Measurements from ENCODE around the gene CAPNS2.

CAPNS2 gene

GRCh38 chr16:55555436-55555835 lies 11.0 kb upstream of the CAPNS2 start:
- Mint-ChIP-seq H3K36me3 (ENCODE audit: low read depth) (peaks cover 69% of the 10 kb centered on the region), H3K27ac (no peak overlapping the region), H3K9me3 (no peaks in the 10 kb centered on the region), H3K27me3 (no peaks in the 10 kb centered on the region), H3K4me3 (no peak overlapping the region), H3K4me1 (ENCODE audit: low read depth) (no peaks in the 10 kb centered on the region)
- intact Hi-C loops (cut with micrococcal nuclease), result no loop called here

GRCh38 chr16:55557186-55557585 lies 9.3 kb upstream of the CAPNS2 start:
- Mint-ChIP-seq H3K36me3 (ENCODE audit: low read depth) (peaks cover 68% of the 10 kb centered on the region), H3K4me3 (no peak overlapping the region), H3K27ac (no peak overlapping the region), H3K4me1 (ENCODE audit: low read depth) (peaks cover 4% of the 10 kb centered on the region), H3K27me3 (no peaks in the 10 kb centered on the region), H3K9me3 (no peaks in the 10 kb centered on the region)
- intact Hi-C loops (cut with micrococcal nuclease), result no loop called here

GRCh38 chr16:55559233-55559632 lies 7.3 kb upstream of the CAPNS2 start:
- Mint-ChIP-seq H3K27me3 (no peaks in the 10 kb centered on the region), H3K4me3 (no peak overlapping the region), H3K9me3 (no peaks in the 10 kb centered on the region), H3K36me3 (ENCODE audit: low read depth) (peaks cover 63% of the 10 kb centered on the region), H3K27ac (no peak overlapping the region), H3K4me1 (ENCODE audit: low read depth) (peaks cover 20% of the 10 kb centered on the region)
- intact Hi-C loops (cut with micrococcal nuclease), result no loop called here

GRCh38 chr16:55559933-55560516 lies 6.5 kb upstream of the CAPNS2 start:
- Mint-ChIP-seq H3K36me3 (ENCODE audit: low read depth) (peaks cover 55% of the 10 kb centered on the region), H3K9me3 (no peaks in the 10 kb centered on the region), H3K27ac (no peak overlapping the region), H3K4me3 (no peak overlapping the region), H3K4me1 (ENCODE audit: low read depth) (peaks cover 24% of the 10 kb centered on the region), H3K27me3 (no peaks in the 10 kb centered on the region)
- intact Hi-C loops (cut with micrococcal nuclease), result no loop called here

GRCh38 chr16:55561319-55561848 lies 5.1 kb upstream of the CAPNS2 start:
- no peak overlapping the region for H3K4me3 Mint-ChIP-seq
- intact Hi-C loops (cut with micrococcal nuclease), result no loop called here
- H3K4me1 Mint-ChIP-seq (ENCODE audit: low read depth), result peaks cover 30% of the 10 kb centered on the region
- peaks cover 42% of the 10 kb centered on the region for H3K36me3 Mint-ChIP-seq (ENCODE audit: low read depth)
- no peaks in the 10 kb centered on the region for H3K9me3 Mint-ChIP-seq
- no peak overlapping the region for H3K27ac Mint-ChIP-seq
- H3K27me3 Mint-ChIP-seq, result no peaks in the 10 kb centered on the region

GRCh38 chr16:55562936-55563335 lies 3.5 kb upstream of the CAPNS2 start:
- Mint-ChIP-seq H3K9me3 (no peaks in the 10 kb centered on the region), H3K27me3 (no peaks in the 10 kb centered on the region), H3K27ac (no peak overlapping the region), H3K4me3 (no peak overlapping the region), H3K4me1 (ENCODE audit: low read depth) (peaks cover 45% of the 10 kb centered on the region), H3K36me3 (ENCODE audit: low read depth) (peaks cover 27% of the 10 kb centered on the region)
- intact Hi-C loops (cut with micrococcal nuclease), result no loop called here

- Mint-ChIP-seq H3K36me3 (ENCODE audit: low read depth) (peaks cover 20% of the 10 kb centered on the region), H3K27ac (no peak overlapping the region), H3K4me1 (ENCODE audit: low read depth) (peaks cover 53% of the 10 kb centered on the region), H3K9me3 (no peaks in the 10 kb centered on the region), H3K27me3 (no peaks in the 10 kb centered on the region), H3K4me3 (no peak overlapping the region)
- intact Hi-C loops (cut with micrococcal nuclease), result no loop called here
These were observed 2.7 kb upstream of the CAPNS2 start for GRCh38 chr16:55563797-55564196.

GRCh38 chr16:55565086-55565485 lies 1.4 kb upstream of the CAPNS2 start:
- Mint-ChIP-seq H3K27me3 (no peaks in the 10 kb centered on the region), H3K9me3 (no peaks in the 10 kb centered on the region), H3K27ac (no peak overlapping the region), H3K4me1 (ENCODE audit: low read depth) (peaks cover 62% of the 10 kb centered on the region), H3K4me3 (no peak overlapping the region), H3K36me3 (ENCODE audit: low read depth) (peaks cover 20% of the 10 kb centered on the region)
- intact Hi-C loops (cut with micrococcal nuclease), result no loop called here

- no peaks in the 10 kb centered on the region for H3K27me3 Mint-ChIP-seq
- peaks cover 57% of the 10 kb centered on the region for H3K4me1 Mint-ChIP-seq (ENCODE audit: low read depth)
- intact Hi-C loops (cut with micrococcal nuclease), result no loop called here
- H3K27ac Mint-ChIP-seq, result peak overlapping the region; percentile 61
- no peaks in the 10 kb centered on the region for H3K9me3 Mint-ChIP-seq
- H3K4me3 Mint-ChIP-seq, result no peak overlapping the region
- H3K36me3 Mint-ChIP-seq (ENCODE audit: low read depth), result peaks cover 15% of the 10 kb centered on the region
These were observed 898 bp downstream of the CAPNS2 start for GRCh38 chr16:55567382-55567781.

GRCh38 chr16:55568207-55568606 lies 1.7 kb downstream of the CAPNS2 start:
- H3K4me1 Mint-ChIP-seq (ENCODE audit: low read depth), result peaks cover 53% of the 10 kb centered on the region
- H3K27ac Mint-ChIP-seq, result no peak overlapping the region
- H3K36me3 Mint-ChIP-seq (ENCODE audit: low read depth), result peaks cover 17% of the 10 kb centered on the region
- intact Hi-C loops (cut with micrococcal nuclease), result no loop called here
- H3K9me3 Mint-ChIP-seq, result no peaks in the 10 kb centered on the region
- H3K27me3 Mint-ChIP-seq, result no peaks in the 10 kb centered on the region
- no peak overlapping the region for H3K4me3 Mint-ChIP-seq

GRCh38 chr16:55569025-55569424 lies 2.5 kb downstream of the CAPNS2 start:
- H3K27ac Mint-ChIP-seq, result no peak overlapping the region
- H3K36me3 Mint-ChIP-seq (ENCODE audit: low read depth), result peaks cover 16% of the 10 kb centered on the region
- no peaks in the 10 kb centered on the region for H3K9me3 Mint-ChIP-seq
- intact Hi-C loops (cut with micrococcal nuclease), result no loop called here
- no peaks in the 10 kb centered on the region for H3K27me3 Mint-ChIP-seq
- H3K4me3 Mint-ChIP-seq, result no peak overlapping the region
- peaks cover 50% of the 10 kb centered on the region for H3K4me1 Mint-ChIP-seq (ENCODE audit: low read depth)

GRCh38 chr16:55570159-55570558 lies 3.7 kb downstream of the CAPNS2 start:
- Mint-ChIP-seq H3K36me3 (ENCODE audit: low read depth) (peaks cover 16% of the 10 kb centered on the region), H3K27me3 (no peaks in the 10 kb centered on the region), H3K4me3 (no peak overlapping the region), H3K4me1 (ENCODE audit: low read depth) (peaks cover 44% of the 10 kb centered on the region), H3K27ac (no peak overlapping the region), H3K9me3 (no peaks in the 10 kb centered on the region)
- intact Hi-C loops (cut with micrococcal nuclease), result no loop called here

GRCh38 chr16:55571191-55571897 lies 4.9 kb downstream of the CAPNS2 start:
- H3K4me1 Mint-ChIP-seq (ENCODE audit: low read depth), result peaks cover 38% of the 10 kb centered on the region
- H3K36me3 Mint-ChIP-seq (ENCODE audit: low read depth), result peaks cover 16% of the 10 kb centered on the region
- no peaks in the 10 kb centered on the region for H3K27me3 Mint-ChIP-seq
- no peak overlapping the region for H3K4me3 Mint-ChIP-seq
- no peaks in the 10 kb centered on the region for H3K9me3 Mint-ChIP-seq
- intact Hi-C loops (cut with micrococcal nuclease), result no loop called here
- no peak overlapping the region for H3K27ac Mint-ChIP-seq

- Mint-ChIP-seq H3K27me3 (no peaks in the 10 kb centered on the region), H3K27ac (peak overlapping the region; percentile 20), H3K4me3 (no peak overlapping the region), H3K4me1 (ENCODE audit: low read depth) (peaks cover 27% of the 10 kb centered on the region), H3K36me3 (ENCODE audit: low read depth) (peaks cover 16% of the 10 kb centered on the region), H3K9me3 (no peaks in the 10 kb centered on the region)
- intact Hi-C loops (cut with micrococcal nuclease), result no loop called here
These were observed 6.0 kb downstream of the CAPNS2 start for GRCh38 chr16:55572439-55572838.
